ENCODE data around the gene C10orf67. TPM values are rescaled to one million over a fixed set of nuclear protein-coding genes. Genes with fewer than 3 reads are reported as not detected.

The C10orf67 gene
- total RNA-seq, 1 experiment from 2014 or later: 0.21 TPM

DNA sequence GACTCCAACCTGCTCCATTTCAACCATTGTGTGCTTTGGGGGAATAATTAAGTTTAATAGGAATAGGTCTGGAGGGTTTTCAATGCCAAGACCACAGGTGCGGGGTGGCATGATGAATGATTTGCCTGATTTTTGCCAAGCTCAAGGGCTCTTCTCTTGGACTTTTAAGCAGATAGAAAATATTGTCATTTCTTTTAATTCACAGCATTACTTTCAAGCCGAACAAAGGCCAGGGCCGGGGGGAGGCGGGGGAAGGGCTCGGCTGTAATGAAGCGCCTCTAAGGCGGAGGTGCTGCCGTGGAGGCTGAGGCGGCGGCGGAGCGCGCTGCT lies 146.0 kb downstream of the C10orf67 start:
- H3K36me3 Mint-ChIP-seq (ENCODE audit: insufficient read depth, unreplicated experiment): no peaks in the 10 kb centered on the region

DNA sequence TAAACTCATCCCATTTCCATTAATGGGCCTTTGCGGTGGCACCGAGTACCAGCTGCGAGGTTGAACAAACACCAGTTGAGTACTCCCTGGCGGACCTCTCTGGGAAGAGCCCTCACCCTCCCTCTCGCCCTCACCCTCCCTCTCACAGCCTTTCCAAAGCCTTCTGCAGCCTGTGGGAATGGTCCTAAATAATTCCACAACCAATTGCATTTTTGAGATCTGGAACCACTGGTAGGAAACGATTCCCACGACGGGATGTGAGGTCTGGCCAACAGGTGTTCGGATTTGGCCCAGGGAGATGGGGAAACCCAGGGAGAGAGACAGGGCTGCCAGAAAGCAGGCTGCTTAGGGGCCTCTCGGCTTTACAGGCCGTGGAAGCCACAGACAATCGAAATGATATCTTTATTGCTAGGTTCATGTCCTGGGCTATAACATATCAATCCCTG lies 147.2 kb downstream of the C10orf67 start:
- Mint-ChIP-seq H3K4me1 (ENCODE audit: insufficient read depth, unreplicated experiment) (no peaks in the 10 kb centered on the region), H3K9me3 (ENCODE audit: unreplicated experiment) (no peaks in the 10 kb centered on the region), H3K27ac (ENCODE audit: low read depth, unreplicated experiment) (no peak overlapping the region), H3K36me3 (ENCODE audit: insufficient read depth, unreplicated experiment) (no peaks in the 10 kb centered on the region), H3K4me3 (ENCODE audit: unreplicated experiment) (no peak overlapping the region), H3K27me3 (ENCODE audit: insufficient read depth, unreplicated experiment) (peaks cover 60% of the 10 kb centered on the region)
- ChIA-PET CTCF (no interaction called here), POLR2A (interaction anchor here (1.0 kb wide), 1 partner anchor 29 kb away, joined by 4 read pairs; no protein-coding TSS in a partner anchor)
- intact Hi-C loops (cut with micrococcal nuclease): no loop called here
- BruUV-seq (replicated peaks): no TSS peak
- DNase-seq (ENCODE audit: unreplicated experiment): no peak
- TF ChIP-seq, protein P1, sequence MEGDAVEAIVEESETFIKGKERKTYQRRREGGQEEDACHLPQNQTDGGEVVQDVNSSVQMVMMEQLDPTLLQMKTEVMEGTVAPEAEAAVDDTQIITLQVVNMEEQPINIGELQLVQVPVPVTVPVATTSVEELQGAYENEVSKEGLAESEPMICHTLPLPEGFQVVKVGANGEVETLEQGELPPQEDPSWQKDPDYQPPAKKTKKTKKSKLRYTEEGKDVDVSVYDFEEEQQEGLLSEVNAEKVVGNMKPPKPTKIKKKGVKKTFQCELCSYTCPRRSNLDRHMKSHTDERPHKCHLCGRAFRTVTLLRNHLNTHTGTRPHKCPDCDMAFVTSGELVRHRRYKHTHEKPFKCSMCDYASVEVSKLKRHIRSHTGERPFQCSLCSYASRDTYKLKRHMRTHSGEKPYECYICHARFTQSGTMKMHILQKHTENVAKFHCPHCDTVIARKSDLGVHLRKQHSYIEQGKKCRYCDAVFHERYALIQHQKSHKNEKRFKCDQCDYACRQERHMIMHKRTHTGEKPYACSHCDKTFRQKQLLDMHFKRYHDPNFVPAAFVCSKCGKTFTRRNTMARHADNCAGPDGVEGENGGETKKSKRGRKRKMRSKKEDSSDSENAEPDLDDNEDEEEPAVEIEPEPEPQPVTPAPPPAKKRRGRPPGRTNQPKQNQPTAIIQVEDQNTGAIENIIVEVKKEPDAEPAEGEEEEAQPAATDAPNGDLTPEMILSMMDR (IDR thresholded peaks at IDR 0.05; ENCODE audit: unreplicated experiment): no peak

More for the DNA sequence above, 146.0 kb downstream of the C10orf67 start:
- no peaks in the 10 kb centered on the region for H3K4me1 Mint-ChIP-seq (ENCODE audit: insufficient read depth, unreplicated experiment)
- intact Hi-C loops (cut with micrococcal nuclease): no loop called here
- H3K27ac Mint-ChIP-seq (ENCODE audit: low read depth, unreplicated experiment): no peak overlapping the region
- no peak for DNase-seq (ENCODE audit: unreplicated experiment)
- H3K9me3 Mint-ChIP-seq (ENCODE audit: unreplicated experiment): no peaks in the 10 kb centered on the region
- TF ChIP-seq, protein P1 (IDR thresholded peaks at IDR 0.05; ENCODE audit: unreplicated experiment): no peak
- ChIA-PET CTCF (no interaction called here), POLR2A (no interaction called here)
- no TSS peak for BruUV-seq (replicated peaks)
- H3K27me3 Mint-ChIP-seq (ENCODE audit: insufficient read depth, unreplicated experiment): peaks cover 61% of the 10 kb centered on the region
- H3K4me3 Mint-ChIP-seq (ENCODE audit: unreplicated experiment): no peak overlapping the region

DNA sequence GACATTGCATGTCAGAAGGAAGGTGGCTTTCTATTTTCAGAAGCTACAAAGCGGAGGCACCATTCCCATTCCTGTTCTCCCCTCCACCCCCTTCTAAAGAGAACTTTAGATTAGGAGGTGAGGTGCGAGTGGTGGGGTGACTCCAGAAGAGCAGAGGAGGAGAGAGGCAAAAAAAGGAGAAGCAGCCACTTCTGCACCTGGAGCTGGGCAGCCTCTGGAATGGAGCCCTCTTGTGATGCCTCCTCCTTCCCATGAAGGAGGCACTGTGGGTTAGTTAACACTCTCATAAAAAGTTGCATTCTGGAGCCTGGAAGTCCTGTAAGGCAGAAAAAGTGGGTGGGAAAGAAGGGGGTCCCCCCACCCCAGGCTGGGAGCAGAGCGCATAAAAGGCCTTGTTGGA lies 147.7 kb downstream of the C10orf67 start:
- ChIA-PET POLR2A (interaction anchor here (1.0 kb wide), 1 partner anchor 28 kb away, joined by 4 read pairs; no protein-coding TSS in a partner anchor), CTCF (interaction anchor here (0.7 kb wide), 2 partner anchors 41 to 48 kb away, joined by 3 read pairs; no protein-coding TSS in a partner anchor)
- no peaks in the 10 kb centered on the region for H3K36me3 Mint-ChIP-seq (ENCODE audit: insufficient read depth, unreplicated experiment)
- no peaks in the 10 kb centered on the region for H3K9me3 Mint-ChIP-seq (ENCODE audit: unreplicated experiment)
- H3K4me1 Mint-ChIP-seq (ENCODE audit: insufficient read depth, unreplicated experiment): no peaks in the 10 kb centered on the region
- intact Hi-C loops (cut with micrococcal nuclease): no loop called here
- no peak overlapping the region for H3K27ac Mint-ChIP-seq (ENCODE audit: low read depth, unreplicated experiment)
- H3K4me3 Mint-ChIP-seq (ENCODE audit: unreplicated experiment): no peak overlapping the region
- BruUV-seq (replicated peaks): no TSS peak
- peaks cover 54% of the 10 kb centered on the region for H3K27me3 Mint-ChIP-seq (ENCODE audit: insufficient read depth, unreplicated experiment)
- TF ChIP-seq, protein P1 (IDR thresholded peaks at IDR 0.05; ENCODE audit: unreplicated experiment): no peak
- no peak for DNase-seq (ENCODE audit: unreplicated experiment)

- intact Hi-C loops (cut with micrococcal nuclease): no loop called here
- TF ChIP-seq, protein P1 (IDR thresholded peaks at IDR 0.05; ENCODE audit: unreplicated experiment): no peak
- Mint-ChIP-seq H3K36me3 (ENCODE audit: insufficient read depth, unreplicated experiment) (no peaks in the 10 kb centered on the region), H3K9me3 (ENCODE audit: unreplicated experiment) (no peaks in the 10 kb centered on the region), H3K4me1 (ENCODE audit: insufficient read depth, unreplicated experiment) (no peaks in the 10 kb centered on the region), H3K27me3 (ENCODE audit: insufficient read depth, unreplicated experiment) (peaks cover 48% of the 10 kb centered on the region), H3K27ac (ENCODE audit: low read depth, unreplicated experiment) (no peak overlapping the region), H3K4me3 (ENCODE audit: unreplicated experiment) (no peak overlapping the region)
- ChIA-PET CTCF (interaction anchor here (0.7 kb wide), 2 partner anchors 40 to 47 kb away, joined by 3 read pairs; no protein-coding TSS in a partner anchor), POLR2A (interaction anchor here (1.0 kb wide), 1 partner anchor 27 kb away, joined by 4 read pairs; no protein-coding TSS in a partner anchor)
- no TSS peak for BruUV-seq (replicated peaks)
- no peak for DNase-seq (ENCODE audit: unreplicated experiment)
These were observed 148.6 kb downstream of the C10orf67 start for GRCh38 chr10:23195846-23196600.
